Mononuclear cell (primary cell): ENCODE results near the gene RPUSD3. TPM values are rescaled to one million over a fixed set of nuclear protein-coding genes. Genes with fewer than 3 reads are reported as not detected.
"Not testable (repeated sequence)": the region's sequence is repeated elsewhere in the genome, so short reads cannot be mapped to it uniquely, and the experiment has no call there.

Source experiments
- H3K27me3 ChIP-seq: 2 replicates; pipeline ENCODE4 v1.6.0; 2011; ENCODE audit warnings: low read length, control low read depth; ENCODE audit not compliant: insufficient read depth
- H3K4me1 ChIP-seq: 2 replicates; pipeline ENCODE4 v1.5.1; 2011; ENCODE audit warnings: mild to moderate bottlenecking, low read length, control low read depth; ENCODE audit not compliant: insufficient read depth
- H3K4me3 ChIP-seq: 2 replicates; pipeline ENCODE4 v1.5.1; 2011; ENCODE audit warnings: mild to moderate bottlenecking, low read length, moderate library complexity
- H3K9me3 ChIP-seq: 2 replicates; pipeline ENCODE4 v1.5.1; 2011; ENCODE audit warnings: low read depth, mild to moderate bottlenecking, control low read depth, low read length
- total RNA-seq: library from RNA; depleted of rRNA; stranded (reverse); fragments of >200 nt; gene quantifications from one replicate; pipeline ENCODE4 v1.2.3, GENCODE V29; 2012

RPUSD3 gene
- total RNA-seq = 5.7 TPM

- H3K4me1 ChIP-seq = peaks cover 28% of the 10 kb centered on the region
- no peaks in the 10 kb centered on the region for H3K9me3 ChIP-seq
- H3K27me3 ChIP-seq = no peaks in the 10 kb centered on the region
- H3K4me3 ChIP-seq = peak within 1 kb of the TSS; percentile 70
Observed at GRCh38 chr3:9843715-9844438, at the start of gene RPUSD3. Gene RPUSD3 (minus strand): TSS chr3:9844008. CDS start chr3:9843990, 18 bp downstream.

- H3K4me3 ChIP-seq = peak overlapping the region; percentile 98
- H3K4me1 ChIP-seq = peaks cover 34% of the 10 kb centered on the region
- H3K27me3 ChIP-seq = no peaks in the 10 kb centered on the region
- no peaks in the 10 kb centered on the region for H3K9me3 ChIP-seq
Observed at GRCh38 chr3:9891072-9891622, 47.3 kb upstream of the RPUSD3 start.

- H3K9me3 ChIP-seq = no peaks in the 10 kb centered on the region
- H3K4me1 ChIP-seq = peaks cover 34% of the 10 kb centered on the region
- no peaks in the 10 kb centered on the region for H3K27me3 ChIP-seq
- peak within 1 kb of the TSS; percentile 98 for H3K4me3 ChIP-seq
Observed at GRCh38 chr3:9890249-9891071, 46.7 kb upstream of the RPUSD3 start, which contains the start of gene JAGN1. Gene JAGN1 (plus strand): TSS chr3:9890610. CDS start chr3:9890723, 113 bp downstream.

GRCh38 chr3:9889405-9889804 lies 45.6 kb upstream of the RPUSD3 start:
- Histone ChIP-seq H3K4me1 (peaks cover 31% of the 10 kb centered on the region), H3K9me3 (no peaks in the 10 kb centered on the region), H3K27me3 (no peaks in the 10 kb centered on the region), H3K4me3 (no peak overlapping the region)

GRCh38 chr3:9888540-9888939 lies 44.7 kb upstream of the RPUSD3 start:
- no peaks in the 10 kb centered on the region for H3K9me3 ChIP-seq
- H3K4me3 ChIP-seq = no peak overlapping the region
- peaks cover 29% of the 10 kb centered on the region for H3K4me1 ChIP-seq
- H3K27me3 ChIP-seq = no peaks in the 10 kb centered on the region

- no peaks in the 10 kb centered on the region for H3K9me3 ChIP-seq
- peaks cover 20% of the 10 kb centered on the region for H3K4me1 ChIP-seq
- H3K27me3 ChIP-seq = no peaks in the 10 kb centered on the region
- no peak overlapping the region for H3K4me3 ChIP-seq
Observed at GRCh38 chr3:9887480-9887879, 43.7 kb upstream of the RPUSD3 start.

GRCh38 chr3:9886328-9886727 lies 42.5 kb upstream of the RPUSD3 start:
- H3K9me3 ChIP-seq = no peaks in the 10 kb centered on the region
- no peaks in the 10 kb centered on the region for H3K27me3 ChIP-seq
- no peak overlapping the region for H3K4me3 ChIP-seq
- H3K4me1 ChIP-seq = peaks cover 9% of the 10 kb centered on the region

- H3K27me3 ChIP-seq = no peaks in the 10 kb centered on the region
- no peaks in the 10 kb centered on the region for H3K4me1 ChIP-seq
- H3K9me3 ChIP-seq = no peaks in the 10 kb centered on the region
- no peak overlapping the region for H3K4me3 ChIP-seq
Observed at GRCh38 chr3:9884555-9885165, 40.9 kb upstream of the RPUSD3 start.

GRCh38 chr3:9883706-9884554 lies 40.1 kb upstream of the RPUSD3 start:
- H3K27me3 ChIP-seq = no peaks in the 10 kb centered on the region
- H3K4me3 ChIP-seq = no peak overlapping the region
- H3K4me1 ChIP-seq = no peaks in the 10 kb centered on the region
- no peaks in the 10 kb centered on the region for H3K9me3 ChIP-seq

- Histone ChIP-seq H3K9me3 (no peaks in the 10 kb centered on the region), H3K4me1 (no peaks in the 10 kb centered on the region), H3K27me3 (no peaks in the 10 kb centered on the region), H3K4me3 (no peak overlapping the region)
Observed at GRCh38 chr3:9881441-9881840, 37.6 kb upstream of the RPUSD3 start.

- Histone ChIP-seq H3K27me3 (no peaks in the 10 kb centered on the region), H3K4me1 (no peaks in the 10 kb centered on the region), H3K4me3 (no peak within 1 kb of the TSS), H3K9me3 (no peaks in the 10 kb centered on the region)
Observed at GRCh38 chr3:9879830-9880549, 36.2 kb upstream of the RPUSD3 start, which contains the start of gene CIDEC. Gene CIDEC (minus strand): TSS chr3:9880253. CDS start chr3:9878486, 1,767 bp downstream.

- Histone ChIP-seq H3K4me3 (no peak overlapping the region), H3K27me3 (no peaks in the 10 kb centered on the region), H3K4me1 (no peaks in the 10 kb centered on the region), H3K9me3 (no peaks in the 10 kb centered on the region)
Observed at GRCh38 chr3:9878700-9879099, 34.9 kb upstream of the RPUSD3 start.

- Histone ChIP-seq H3K9me3 (no peaks in the 10 kb centered on the region), H3K4me1 (no peaks in the 10 kb centered on the region), H3K27me3 (no peaks in the 10 kb centered on the region), H3K4me3 (no peak overlapping the region)
Observed at GRCh38 chr3:9876991-9877390, 33.2 kb upstream of the RPUSD3 start.

GRCh38 chr3:9876255-9876654 lies 32.4 kb upstream of the RPUSD3 start:
- not testable (repeated sequence) for H3K27me3 ChIP-seq, H3K9me3 ChIP-seq, H3K4me3 ChIP-seq, H3K4me1 ChIP-seq
